Suprapubic skin (tissue), 4 donors: ENCODE results near the gene COL5A3. TPM values are rescaled to one million over a fixed set of nuclear protein-coding genes. Genes with fewer than 3 reads are reported as not detected.

Experiments
- DNase-seq, 2 donors: peaks; one replicate each; pipeline ENCODE4 v3.0.0-alpha.2; 2019; ENCODE audit warnings: low spot score in 2 of 2
- H3K27ac ChIP-seq: fragments of 200-600 bp; sonication (generic); one replicate; pipeline ENCODE4 v1.5.1; 2019
- H3K27me3 ChIP-seq: fragments of 200-600 bp; sonication (generic); one replicate; pipeline ENCODE4 v1.5.1; 2019
- H3K36me3 ChIP-seq: fragments of 200-600 bp; sonication (generic); one replicate; pipeline ENCODE4 v1.5.1; 2019
- H3K4me1 ChIP-seq: fragments of 200-600 bp; sonication (generic); one replicate; pipeline ENCODE4 v1.5.1; 2019
- H3K4me3 ChIP-seq: fragments of 200-600 bp; sonication (generic); one replicate; pipeline ENCODE4 v1.5.1; 2019; ENCODE audit warnings: mild to moderate bottlenecking
- H3K9me3 ChIP-seq: fragments of 200-600 bp; sonication (generic); one replicate; pipeline ENCODE4 v1.5.1; 2019
- EP300 ChIP-seq: sonication (generic); formaldehyde crosslinking; IDR thresholded peaks from one replicate; pipeline ENCODE4 v1.6.1; 2017; ENCODE audit warnings: antibody characterized with exemption
- POLR2A ChIP-seq, 2 donors: fragments of 450-650 bp; IDR thresholded peaks; one replicate each; pipeline ENCODE4 v1.6.1; 2017; ENCODE audit warnings: antibody characterized with exemption in 2 of 2, mild to moderate bottlenecking in 2 of 2, moderate library complexity in 2 of 2
- POLR2AphosphoS5 ChIP-seq, 3 donors: sonication (generic); formaldehyde crosslinking; IDR thresholded peaks; one replicate each; pipeline ENCODE4 v1.6.1; 2017; ENCODE audit warnings: antibody characterized with exemption in 3 of 3
- WGBS: methylation state at CpG from one replicate; pipeline ENCODE4 v1.1.5; 2018; 5-methylcytosine and 5-hydroxymethylcytosine counted together
- total RNA-seq, 4 donors: library from RNA; depleted of rRNA; stranded (reverse); fragments of >200 nt; gene quantifications; one replicate each; pipeline ENCODE4 v1.1.0, GENCODE V29; 2016
- TF ChIP-seq, protein P1 (sequence below), 2 donors: fragments of 200-600 bp in 1 of 2; fragments of 450-650 bp in 1 of 2; sonication (generic) in 1 of 2; IDR thresholded peaks; one replicate each; pipeline ENCODE4 v1.5.1; 2016 to 2019; ENCODE audit warnings: antibody characterized with exemption in 2 of 2, mild to moderate bottlenecking in 1 of 2, moderate library complexity in 1 of 2

The COL5A3 gene
- total RNA-seq, 4 donors from 2014 or later, result 13.4 to 30.6 (median 18.8) TPM

DNA sequence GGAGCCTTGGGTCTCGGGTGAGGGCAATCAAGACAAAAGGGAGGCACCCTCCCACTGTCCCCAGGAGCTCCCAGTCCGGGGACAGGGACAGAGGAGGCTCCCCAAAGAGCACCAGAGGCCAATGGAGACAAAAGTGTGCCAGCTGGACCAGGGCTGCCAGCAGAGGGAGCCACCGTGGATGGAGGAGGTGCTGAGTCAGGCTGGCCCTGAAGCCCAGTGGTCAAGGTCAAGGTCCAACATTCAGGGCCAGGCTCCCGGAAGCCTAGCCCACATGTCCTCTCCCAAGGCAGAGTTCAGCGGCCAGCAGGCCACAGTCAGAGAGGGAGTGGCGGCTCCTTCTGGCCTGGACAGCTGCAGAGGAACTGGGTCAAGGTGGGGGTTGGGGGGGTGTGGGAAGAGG, 8.4 kb downstream of the COL5A3 start:
- H3K9me3 ChIP-seq, result no peaks in the 10 kb centered on the region
- WGBS, result 62% methylated on average over 5 of the region's 6 CpGs
- no peak overlapping the region for H3K4me3 ChIP-seq
- DNase-seq, result no peak
- peaks cover 11% of the 10 kb centered on the region for H3K4me1 ChIP-seq
- H3K36me3 ChIP-seq, result peaks cover 20% of the 10 kb centered on the region
- no peaks in the 10 kb centered on the region for H3K27me3 ChIP-seq
- H3K27ac ChIP-seq, result no peak overlapping the region
- TF ChIP-seq, protein P1, sequence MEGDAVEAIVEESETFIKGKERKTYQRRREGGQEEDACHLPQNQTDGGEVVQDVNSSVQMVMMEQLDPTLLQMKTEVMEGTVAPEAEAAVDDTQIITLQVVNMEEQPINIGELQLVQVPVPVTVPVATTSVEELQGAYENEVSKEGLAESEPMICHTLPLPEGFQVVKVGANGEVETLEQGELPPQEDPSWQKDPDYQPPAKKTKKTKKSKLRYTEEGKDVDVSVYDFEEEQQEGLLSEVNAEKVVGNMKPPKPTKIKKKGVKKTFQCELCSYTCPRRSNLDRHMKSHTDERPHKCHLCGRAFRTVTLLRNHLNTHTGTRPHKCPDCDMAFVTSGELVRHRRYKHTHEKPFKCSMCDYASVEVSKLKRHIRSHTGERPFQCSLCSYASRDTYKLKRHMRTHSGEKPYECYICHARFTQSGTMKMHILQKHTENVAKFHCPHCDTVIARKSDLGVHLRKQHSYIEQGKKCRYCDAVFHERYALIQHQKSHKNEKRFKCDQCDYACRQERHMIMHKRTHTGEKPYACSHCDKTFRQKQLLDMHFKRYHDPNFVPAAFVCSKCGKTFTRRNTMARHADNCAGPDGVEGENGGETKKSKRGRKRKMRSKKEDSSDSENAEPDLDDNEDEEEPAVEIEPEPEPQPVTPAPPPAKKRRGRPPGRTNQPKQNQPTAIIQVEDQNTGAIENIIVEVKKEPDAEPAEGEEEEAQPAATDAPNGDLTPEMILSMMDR (IDR thresholded peaks at IDR 0.05), result peak; percentile 10 to 41
- TF ChIP-seq POLR2AphosphoS5 (IDR thresholded peaks at IDR 0.05), result no peak

DNA sequence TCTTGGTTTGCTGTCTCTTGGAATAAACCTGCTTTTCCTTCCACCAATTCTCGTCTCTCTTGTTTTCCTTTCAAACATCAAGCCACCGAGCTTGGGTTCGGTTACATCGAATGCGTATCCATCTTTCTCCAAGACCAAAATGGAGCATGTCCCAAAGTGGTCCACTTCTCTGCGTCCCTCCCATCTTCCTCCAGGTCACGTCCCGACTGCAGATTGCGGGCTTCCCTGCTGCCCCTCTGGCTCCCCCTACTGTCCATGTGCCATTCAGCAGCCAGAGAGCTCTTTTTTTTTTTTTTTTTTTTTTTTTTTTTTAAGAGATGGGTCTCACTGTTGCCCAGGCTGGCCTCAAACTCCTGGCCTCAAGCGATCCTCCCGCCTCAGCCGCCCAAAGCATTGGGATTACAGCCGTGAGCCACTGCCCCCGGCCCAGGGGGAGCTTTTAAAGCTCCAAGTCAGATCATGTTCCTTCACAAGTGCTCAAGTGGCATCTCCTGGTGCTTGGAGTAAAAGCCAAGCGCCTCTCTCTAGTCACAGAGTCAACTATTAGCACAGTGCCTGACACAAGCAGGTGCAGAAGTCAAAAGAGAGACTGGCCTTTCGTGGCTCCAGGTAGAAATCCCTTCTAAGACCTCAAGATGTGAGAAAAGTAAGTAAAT, 10.0 kb downstream of the COL5A3 start:
- TF ChIP-seq POLR2A (IDR thresholded peaks at IDR 0.05), result no peak
- TF ChIP-seq, protein P1 (IDR thresholded peaks at IDR 0.05), result peak; percentile 39 to 61
- Histone ChIP-seq H3K27me3 (no peaks in the 10 kb centered on the region), H3K9me3 (no peaks in the 10 kb centered on the region), H3K27ac (no peak overlapping the region), H3K4me3 (no peak overlapping the region), H3K36me3 (peaks cover 34% of the 10 kb centered on the region), H3K4me1 (no peaks in the 10 kb centered on the region)
- WGBS, result 19% methylated on average over 16 of the region's 16 CpGs
- peak in 1 of 2 donors; percentile 76 for DNase-seq

DNA sequence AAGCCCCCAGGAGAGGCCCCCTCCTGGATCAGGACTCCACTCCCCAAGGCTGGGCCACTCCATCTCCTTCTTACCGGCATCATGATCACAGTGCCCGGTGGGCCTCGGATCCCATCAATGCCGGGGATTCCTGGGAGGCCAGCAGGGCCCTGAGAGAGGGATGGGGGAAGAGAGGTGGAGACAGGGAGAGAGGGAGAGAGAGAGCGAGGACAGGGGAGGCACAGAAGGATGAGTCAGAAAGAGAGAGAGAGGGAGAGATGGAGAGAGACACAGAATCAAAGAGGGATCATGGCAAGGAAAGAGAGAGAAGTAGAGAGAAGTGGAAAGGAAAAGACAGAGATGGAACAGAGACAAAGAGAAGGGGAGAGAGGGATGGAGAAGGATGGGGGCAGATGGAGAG, 13.8 kb downstream of the COL5A3 start:
- Histone ChIP-seq H3K4me1 (no peaks in the 10 kb centered on the region), H3K27me3 (no peaks in the 10 kb centered on the region), H3K27ac (no peak overlapping the region), H3K36me3 (peaks cover 47% of the 10 kb centered on the region), H3K4me3 (no peak overlapping the region), H3K9me3 (no peaks in the 10 kb centered on the region)
- TF ChIP-seq POLR2A (IDR thresholded peaks at IDR 0.05) (no peak), EP300 (no peak), POLR2AphosphoS5 (IDR thresholded peaks at IDR 0.05) (no peak)
- TF ChIP-seq, protein P1 (IDR thresholded peaks at IDR 0.05), result no peak
- WGBS, result 78% methylated on average over 5 of the region's 5 CpGs
- DNase-seq, result no peak

DNA sequence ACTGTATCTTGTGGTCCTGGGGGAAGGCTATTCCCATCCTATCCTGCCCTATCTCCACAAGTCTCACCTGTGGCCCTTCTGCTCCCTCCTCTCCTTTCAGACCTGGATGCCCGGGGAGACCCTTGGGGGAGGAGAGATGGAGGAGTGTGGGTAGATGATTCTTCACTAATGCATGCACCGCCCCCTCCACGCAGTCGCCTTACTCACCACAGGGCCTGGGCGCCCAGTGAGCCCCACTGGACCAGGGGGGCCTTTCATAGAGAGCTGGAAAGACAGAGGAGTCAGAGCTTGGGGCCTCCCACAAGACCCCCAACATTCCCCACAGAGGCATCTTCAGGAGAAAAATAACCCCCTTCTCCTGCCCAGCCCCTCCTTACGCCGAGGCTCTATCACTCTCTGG, 14.3 kb downstream of the COL5A3 start:
- 77% methylated on average over 7 of the region's 7 CpGs for WGBS
- no peaks in the 10 kb centered on the region for H3K27me3 ChIP-seq
- DNase-seq, result no peak

DNA sequence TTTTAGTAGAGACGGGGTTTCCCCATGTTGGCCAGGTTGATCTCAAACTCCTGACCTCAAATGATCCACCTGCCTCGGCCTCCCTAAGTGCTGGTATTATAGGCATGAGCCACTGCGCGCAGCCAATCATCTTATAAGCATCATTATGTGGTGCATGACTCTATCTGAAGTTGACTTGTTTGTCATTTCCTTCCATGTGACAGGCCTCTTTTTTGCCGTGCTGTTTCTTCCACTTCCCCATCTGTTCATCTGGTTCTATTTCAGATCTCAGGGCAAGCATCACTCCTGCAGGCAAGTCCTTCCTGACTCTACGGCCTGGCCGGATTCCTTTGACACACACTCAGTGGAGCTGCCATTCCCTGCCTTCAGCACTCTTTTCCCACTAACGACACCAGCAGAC, 15.2 kb downstream of the COL5A3 start:
- no peak overlapping the region for H3K4me3 ChIP-seq
- WGBS, result 88% methylated on average over 8 of the region's 8 CpGs
- TF ChIP-seq POLR2AphosphoS5 (IDR thresholded peaks at IDR 0.05), result no peak
- no peak overlapping the region for H3K27ac ChIP-seq
- H3K4me1 ChIP-seq, result no peaks in the 10 kb centered on the region
- H3K27me3 ChIP-seq, result no peaks in the 10 kb centered on the region
- peaks cover 58% of the 10 kb centered on the region for H3K36me3 ChIP-seq
- H3K9me3 ChIP-seq, result no peaks in the 10 kb centered on the region
- DNase-seq, result no peak

More for the DNA sequence above, 14.3 kb downstream of the COL5A3 start:
- TF ChIP-seq POLR2AphosphoS5 (IDR thresholded peaks at IDR 0.05) (no peak), POLR2A (IDR thresholded peaks at IDR 0.05) (no peak), EP300 (no peak)
- TF ChIP-seq, protein P1 (IDR thresholded peaks at IDR 0.05), result no peak
- no peak overlapping the region for H3K27ac ChIP-seq
- H3K4me1 ChIP-seq, result no peaks in the 10 kb centered on the region
- no peak overlapping the region for H3K4me3 ChIP-seq
- peaks cover 52% of the 10 kb centered on the region for H3K36me3 ChIP-seq
- H3K9me3 ChIP-seq, result no peaks in the 10 kb centered on the region
